HepG2 (cell line): ENCODE data around the gene RABEPK. TPM values are rescaled to one million over a fixed set of nuclear protein-coding genes. Genes with fewer than 3 reads are reported as not detected.

Experiments used
- EHMT2 ChIP-seq: fragments of 200-600 bp; sonication (generic); IDR thresholded peaks from 2 replicates; pipeline ENCODE4 v1.7.0; 2017; ENCODE audit warnings: antibody characterized with exemption, low read depth, low read length, borderline replicate concordance
- MAFK ChIP-seq, 2 experiments: IDR thresholded peaks in 1 of 2; conservative IDR thresholded peaks in 1 of 2; 2 replicates each; pipeline ENCODE4 v1.6.1; 2011; ENCODE audit warnings: improper control_type of control experiment in 2 of 2, low read length in 2 of 2
- NCOA1 ChIP-seq: sonication (generic); formaldehyde crosslinking; IDR thresholded peaks from 2 replicates; pipeline ENCODE4 v1.9.0; 2021; ENCODE audit warnings: missing genetic modification reagents
- RBFOX2 ChIP-seq: fragments of 200-400 bp; formaldehyde crosslinking; IDR thresholded peaks from 2 replicates; pipeline ENCODE4 v1.6.1; 2017; ENCODE audit warnings: low read depth, mild to moderate bottlenecking, low read length
- RFXAP ChIP-seq: sonication (generic); formaldehyde crosslinking; IDR thresholded peaks from 2 replicates; pipeline ENCODE4 v1.4.0; 2020; ENCODE audit warnings: missing genetic modification reagents, borderline replicate concordance
- TMF1 ChIP-seq: sonication (generic); formaldehyde crosslinking; IDR thresholded peaks from 2 replicates; pipeline ENCODE4 v1.8.1; 2022; ENCODE audit warnings: low read depth, missing genetic modification reagents
- ZBTB3 ChIP-seq: sonication (generic); formaldehyde crosslinking; IDR thresholded peaks from 2 replicates; pipeline ENCODE4 v1.4.0; 2020; ENCODE audit warnings: low read depth, mild to moderate bottlenecking, moderate library complexity, missing genetic modification reagents, borderline replicate concordance
- ZC3H13 ChIP-seq: sonication (generic); formaldehyde crosslinking; IDR thresholded peaks from 2 replicates; pipeline ENCODE4 v1.8.1; 2023; ENCODE audit warnings: mild to moderate bottlenecking, missing genetic modification reagents, moderate library complexity
- ZMAT3 ChIP-seq: sonication (generic); formaldehyde crosslinking; conservative IDR thresholded peaks from 2 replicates; pipeline ENCODE4 v1.7.0; 2021; ENCODE audit warnings: missing genetic modification reagents
- ZNF30 ChIP-seq: sonication (generic); formaldehyde crosslinking; IDR thresholded peaks from 2 replicates; pipeline ENCODE4 v1.5.0; 2020; ENCODE audit warnings: mild to moderate bottlenecking, missing genetic modification reagents
- ZNF740 ChIP-seq: sonication (generic); formaldehyde crosslinking; IDR thresholded peaks from 2 replicates; pipeline ENCODE4 v1.4.0; 2020; ENCODE audit warnings: missing genetic modification reagents
- ZNF790 ChIP-seq: sonication (generic); formaldehyde crosslinking; IDR thresholded peaks from 2 replicates; pipeline ENCODE4 v1.8.0; 2022; ENCODE audit warnings: missing genetic modification reagents, mild to moderate bottlenecking, borderline replicate concordance
- ZNF891 ChIP-seq: sonication (generic); formaldehyde crosslinking; IDR thresholded peaks from 2 replicates; pipeline ENCODE4 v1.5.0; 2020; ENCODE audit warnings: mild to moderate bottlenecking, missing genetic modification reagents
- polyA plus RNA-seq, 8 experiments: library from polyadenylated mRNA; depleted of rRNA in 3 of 8; stranded (reverse) in 7 of 8; unstranded in 1 of 8; fragments of >200 nt; fragmentation: Illumina TruSeq in 4 of 8; extraction: Trizol in 4 of 8; gene quantifications; 2 replicates each; pipeline versions ENCODE4 v1.2.1 to v1.2.3, GENCODE V29; 2011 to 2016; ENCODE audit warnings: low read depth in 4 of 8, missing spikeins in 1 of 8, mixed read lengths in 1 of 8; ENCODE audit not compliant: insufficient read depth in 1 of 8
- total RNA-seq, 5 experiments: library from RNA; depleted of rRNA; stranded (reverse); fragments of >200 nt; fragmentation: Illumina TruSeq; extraction: Trizol; gene quantifications; 2 replicates each; pipeline ENCODE4 v1.2.3, GENCODE V29; 2016; ENCODE audit warnings: low read depth in 1 of 5
- TF ChIP-seq, protein P1 (sequence below): sonication (generic); formaldehyde crosslinking; IDR thresholded peaks from 2 replicates; pipeline ENCODE4 v1.4.0; 2020; ENCODE audit warnings: low read depth, missing genetic modification reagents
- TF ChIP-seq, protein P2 (sequence below): IDR thresholded peaks from 2 replicates; pipeline ENCODE4 v1.6.1; 2012; ENCODE audit warnings: inconsistent platforms
- TF ChIP-seq, protein P3 (sequence below): sonication (generic); formaldehyde crosslinking; IDR thresholded peaks from 2 replicates; pipeline ENCODE4 v1.5.0; 2020; ENCODE audit warnings: mild to moderate bottlenecking, low read depth, missing genetic modification reagents, borderline replicate concordance

Gene RABEPK
- total and polyA plus RNA-seq, 2 of the 13 experiments (the other 11 are each of a cell fraction or from before 2014, with no cell fraction given), result 75.5 to 90.0 TPM

DNA sequence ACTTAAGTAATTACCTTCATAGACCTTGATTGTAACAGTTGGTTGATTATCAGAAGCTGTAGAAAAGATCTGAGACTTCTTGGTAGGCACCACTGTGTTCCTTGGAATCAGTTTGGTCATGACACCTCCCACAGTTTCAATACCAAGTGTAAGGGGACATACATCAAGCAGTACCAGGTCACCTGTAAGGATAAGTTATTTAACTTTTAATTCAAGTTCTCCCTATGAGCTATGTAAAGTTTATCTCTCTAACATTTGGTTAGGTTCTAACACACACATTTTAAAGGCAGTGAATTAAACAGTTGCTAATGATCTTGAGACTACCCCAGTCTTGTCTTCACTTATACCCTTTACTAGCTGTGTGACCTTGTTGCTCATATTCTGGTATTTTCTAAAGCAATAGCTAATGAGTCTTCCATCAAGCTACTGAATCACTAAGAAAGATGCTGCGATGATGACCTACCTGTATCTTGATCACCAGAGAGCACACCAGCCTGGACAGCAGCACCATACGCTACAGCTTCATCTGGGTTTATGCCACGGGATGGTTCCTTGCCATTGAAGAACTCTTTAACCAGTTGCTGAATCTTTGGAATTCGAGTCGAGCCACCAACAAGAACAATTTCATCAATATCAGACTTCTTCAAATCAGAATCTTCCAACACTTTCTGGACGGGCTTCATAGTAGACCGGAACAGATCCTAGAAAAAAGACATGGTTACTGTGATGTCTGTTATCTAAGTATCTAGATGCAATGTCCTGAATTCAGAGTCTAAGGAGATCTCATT is 38.0 kb downstream of the RABEPK start (continued):
- TF ChIP-seq, protein P1, sequence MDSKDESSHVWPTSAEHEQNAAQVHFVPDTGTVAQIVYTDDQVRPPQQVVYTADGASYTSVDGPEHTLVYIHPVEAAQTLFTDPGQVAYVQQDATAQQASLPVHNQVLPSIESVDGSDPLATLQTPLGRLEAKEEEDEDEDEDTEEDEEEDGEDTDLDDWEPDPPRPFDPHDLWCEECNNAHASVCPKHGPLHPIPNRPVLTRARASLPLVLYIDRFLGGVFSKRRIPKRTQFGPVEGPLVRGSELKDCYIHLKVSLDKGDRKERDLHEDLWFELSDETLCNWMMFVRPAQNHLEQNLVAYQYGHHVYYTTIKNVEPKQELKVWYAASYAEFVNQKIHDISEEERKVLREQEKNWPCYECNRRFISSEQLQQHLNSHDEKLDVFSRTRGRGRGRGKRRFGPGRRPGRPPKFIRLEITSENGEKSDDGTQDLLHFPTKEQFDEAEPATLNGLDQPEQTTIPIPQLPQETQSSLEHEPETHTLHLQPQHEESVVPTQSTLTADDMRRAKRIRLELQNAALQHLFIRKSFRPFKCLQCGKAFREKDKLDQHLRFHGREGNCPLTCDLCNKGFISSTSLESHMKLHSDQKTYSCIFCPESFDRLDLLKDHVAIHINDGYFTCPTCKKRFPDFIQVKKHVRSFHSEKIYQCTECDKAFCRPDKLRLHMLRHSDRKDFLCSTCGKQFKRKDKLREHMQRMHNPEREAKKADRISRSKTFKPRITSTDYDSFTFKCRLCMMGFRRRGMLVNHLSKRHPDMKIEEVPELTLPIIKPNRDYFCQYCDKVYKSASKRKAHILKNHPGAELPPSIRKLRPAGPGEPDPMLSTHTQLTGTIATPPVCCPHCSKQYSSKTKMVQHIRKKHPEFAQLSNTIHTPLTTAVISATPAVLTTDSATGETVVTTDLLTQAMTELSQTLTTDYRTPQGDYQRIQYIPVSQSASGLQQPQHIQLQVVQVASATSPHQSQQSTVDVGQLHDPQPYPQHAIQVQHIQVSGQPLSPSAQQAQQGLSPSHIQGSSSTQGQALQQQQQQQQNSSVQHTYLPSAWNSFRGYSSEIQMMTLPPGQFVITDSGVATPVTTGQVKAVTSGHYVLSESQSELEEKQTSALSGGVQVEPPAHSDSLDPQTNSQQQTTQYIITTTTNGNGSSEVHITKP (CRISPR knock-in tag), result no peak
- TF ChIP-seq ZMAT3 (CRISPR knock-in tag) (no peak), MAFK (conservative IDR thresholded peaks at IDR 0.05 in 1 of 2, IDR thresholded peaks at IDR 0.05 in 1 of 2; ENCODE audit: low read length in 2 of 2) (no peak), RBFOX2 (peak; percentile 70), ZC3H13 (no peak), ZNF891 (CRISPR knock-in tag) (no peak), EHMT2 (no peak), NCOA1 (CRISPR knock-in tag) (no peak), TMF1 (CRISPR knock-in tag) (no peak), RFXAP (CRISPR knock-in tag) (no peak), ZNF740 (CRISPR knock-in tag) (no peak), ZNF790 (CRISPR knock-in tag) (no peak), ZNF30 (CRISPR knock-in tag) (no peak), ZBTB3 (CRISPR knock-in tag) (no peak)
- TF ChIP-seq, protein P2, sequence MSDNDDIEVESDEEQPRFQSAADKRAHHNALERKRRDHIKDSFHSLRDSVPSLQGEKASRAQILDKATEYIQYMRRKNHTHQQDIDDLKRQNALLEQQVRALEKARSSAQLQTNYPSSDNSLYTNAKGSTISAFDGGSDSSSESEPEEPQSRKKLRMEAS, result no peak
- TF ChIP-seq, protein P3, sequence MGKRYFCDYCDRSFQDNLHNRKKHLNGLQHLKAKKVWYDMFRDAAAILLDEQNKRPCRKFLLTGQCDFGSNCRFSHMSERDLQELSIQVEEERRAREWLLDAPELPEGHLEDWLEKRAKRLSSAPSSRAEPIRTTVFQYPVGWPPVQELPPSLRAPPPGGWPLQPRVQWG (CRISPR knock-in tag), result no peak
